ENCODE measurements around the gene PKHD1.

- TF ChIP-seq EZH2 (IDR thresholded peaks at IDR 0.05; ENCODE audit: borderline replicate concordance, low read depth, low read length, poor library complexity, severe bottlenecking), result no peak
- no peak for TF ChIP-seq CTCF (conservative IDR thresholded peaks at IDR 0.05; ENCODE audit: low read depth, low read length)
Measured at GRCh38 chr6:51989789-51990188, 97.6 kb downstream of the PKHD1 start.
